Stimulated activated CD4-positive, alpha-beta T cell treated with anti-CD3 and anti-CD28 coated beads, Interleukin-2, amount 100 ng/mL, for 48 hours (primary cell): ENCODE measurements around the gene PRDM12.

Source experiments
- DNase-seq, 2 donors: peaks; one replicate each; pipeline ENCODE4 v3.0.0-alpha.2; 2020

PRDM12 gene

GRCh38 chr9:130664251-130665028 lies at the start of gene PRDM12:
PRDM12 (plus strand) TSS chr9:130664594; CDS start chr9:130664654, 60 bp downstream.
- no peak for DNase-seq

- DNase-seq: no peak
Measured at GRCh38 chr9:130616451-130616850, 47.9 kb upstream of the PRDM12 start.

DNA sequence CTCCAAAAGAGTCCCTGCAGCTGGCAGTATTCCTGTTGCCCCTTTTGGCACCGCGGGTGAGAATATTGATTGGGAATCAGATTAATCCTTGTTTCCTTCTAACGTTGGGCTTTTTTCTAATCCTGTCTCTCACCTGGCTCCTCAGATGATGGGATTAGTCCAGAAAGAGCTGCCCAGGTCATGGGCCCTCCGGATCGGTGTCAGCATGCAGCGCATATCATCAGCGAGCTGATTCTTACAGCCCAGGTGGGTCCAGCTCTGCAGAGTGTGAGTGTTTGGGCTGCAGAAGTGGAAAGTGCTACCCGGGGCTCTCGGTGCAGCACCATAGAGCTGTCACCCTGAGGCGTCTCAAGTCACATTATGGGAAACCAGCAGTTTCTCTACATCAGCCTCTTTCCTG lies 40.9 kb upstream of the PRDM12 start:
- no peak for DNase-seq

- no peak for DNase-seq
Measured at GRCh38 chr9:130624154-130624553, 40.2 kb upstream of the PRDM12 start.

- no peak for DNase-seq
Measured at GRCh38 chr9:130626249-130626996, 38.0 kb upstream of the PRDM12 start.

GRCh38 chr9:130627051-130627450 lies 37.3 kb upstream of the PRDM12 start:
- no peak for DNase-seq

- DNase-seq: no peak
Measured at GRCh38 chr9:130627896-130628792, 36.2 kb upstream of the PRDM12 start.

DNA sequence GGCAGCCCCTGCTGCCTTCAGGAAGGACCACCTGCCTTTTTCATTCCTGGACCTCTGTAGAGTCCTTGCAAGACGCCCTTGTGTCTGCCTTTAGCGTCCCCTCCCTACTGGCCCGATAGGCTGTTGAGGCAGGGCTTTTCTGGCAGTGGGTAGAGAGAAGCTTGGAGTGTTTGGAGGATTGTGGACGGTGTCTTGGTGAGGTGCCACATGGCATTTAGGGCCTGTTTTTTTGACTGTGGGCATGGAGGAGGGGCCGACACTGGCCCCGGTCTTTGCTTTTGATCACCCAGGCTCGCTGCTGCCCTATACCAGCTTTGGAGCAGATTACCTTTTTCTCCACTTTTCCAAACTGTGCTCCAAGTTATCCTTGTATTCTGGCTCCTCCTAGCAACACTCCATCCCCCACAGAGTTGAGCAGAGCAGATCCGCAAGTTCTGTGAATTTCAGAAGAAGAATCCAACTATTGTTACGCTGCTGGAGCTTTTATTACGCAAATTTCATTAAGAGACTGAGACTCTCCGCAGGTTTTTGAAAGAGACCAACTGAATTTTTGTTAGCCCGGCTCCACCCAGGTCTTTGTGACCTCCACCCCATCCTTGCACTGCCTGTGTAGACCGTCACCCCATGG lies 34.8 kb upstream of the PRDM12 start:
- no peak for DNase-seq

DNA sequence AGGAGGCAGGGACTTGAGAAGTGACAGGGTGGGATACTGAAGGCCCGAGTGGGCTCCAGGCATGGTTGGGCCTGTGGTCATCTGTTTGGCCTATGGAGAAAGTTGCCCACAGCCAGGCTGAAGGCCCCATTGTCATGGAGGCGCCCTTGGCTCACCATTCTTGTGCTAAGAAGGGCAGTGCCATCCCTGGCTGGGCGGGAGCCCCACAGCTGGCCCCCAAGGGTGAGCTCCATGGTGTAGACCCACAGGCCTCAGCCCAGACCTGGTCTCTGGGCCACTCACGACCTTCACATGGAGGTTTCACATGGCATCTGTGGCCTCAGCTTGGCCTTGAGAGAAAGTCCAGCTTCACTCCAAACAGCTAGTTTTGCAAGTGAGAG lies 34.3 kb upstream of the PRDM12 start:
- no peak for DNase-seq

- no peak for DNase-seq
Measured at GRCh38 chr9:130630506-130631330, 33.7 kb upstream of the PRDM12 start.

DNA sequence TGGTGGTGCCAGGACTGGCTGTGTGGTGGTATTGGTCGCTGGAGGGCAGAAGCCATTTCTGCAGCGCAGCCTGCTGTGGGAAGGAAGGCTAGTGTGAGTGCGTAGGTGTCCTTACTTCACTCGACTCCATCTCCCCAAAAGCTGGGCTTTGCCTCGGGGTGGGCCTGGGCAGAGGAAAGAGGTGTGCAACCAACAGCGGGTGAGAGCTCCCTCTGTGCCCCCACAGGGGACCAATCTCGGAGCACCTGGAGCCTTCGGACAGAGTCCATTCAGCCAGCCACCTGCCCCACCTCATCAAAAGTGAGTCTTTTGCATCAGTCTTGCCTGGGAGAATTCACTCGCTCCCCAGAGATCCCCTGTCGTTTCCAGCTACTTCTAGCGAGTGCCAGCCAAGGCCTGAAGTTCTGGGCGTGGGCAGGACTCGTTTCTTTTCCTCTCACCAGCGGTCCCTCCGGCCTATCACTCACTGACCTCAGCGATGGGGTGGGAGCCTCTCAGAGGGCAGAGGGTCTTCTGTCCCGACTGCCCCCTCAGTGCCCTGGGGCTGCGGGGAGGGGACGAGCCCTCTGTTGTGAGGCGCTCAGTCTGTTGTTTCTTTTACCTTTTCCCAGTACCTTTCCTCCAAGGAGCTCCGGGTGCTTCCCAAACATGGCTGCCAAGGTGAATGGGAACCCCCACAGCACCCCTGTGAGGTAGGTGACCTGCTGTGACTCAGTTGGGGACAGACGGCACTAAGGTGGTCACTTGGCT lies 32.9 kb upstream of the PRDM12 start:
- no peak for DNase-seq

- DNase-seq: no peak
Measured at GRCh38 chr9:130632081-130632710, 32.2 kb upstream of the PRDM12 start.

DNA sequence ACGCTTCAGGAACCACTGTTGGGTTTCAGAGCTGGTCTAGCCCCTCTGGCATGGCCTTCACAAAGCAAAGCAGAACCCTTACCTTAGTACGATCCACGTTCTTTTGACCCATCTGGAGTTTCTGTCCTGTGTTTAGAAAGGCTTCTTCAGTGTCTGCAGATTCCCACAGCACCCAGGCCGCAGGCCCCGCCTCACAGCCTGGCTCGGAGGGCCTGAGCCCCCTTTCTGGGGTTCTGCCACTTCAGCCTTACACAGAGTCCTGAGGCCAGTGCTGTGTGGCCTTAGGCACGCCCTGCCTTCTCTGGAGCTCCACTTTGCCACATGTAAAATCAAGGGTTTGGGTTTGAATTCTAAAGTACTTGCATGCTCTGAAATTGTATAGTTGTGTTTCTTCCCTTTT lies 31.6 kb upstream of the PRDM12 start:
- DNase-seq: no peak

DNA sequence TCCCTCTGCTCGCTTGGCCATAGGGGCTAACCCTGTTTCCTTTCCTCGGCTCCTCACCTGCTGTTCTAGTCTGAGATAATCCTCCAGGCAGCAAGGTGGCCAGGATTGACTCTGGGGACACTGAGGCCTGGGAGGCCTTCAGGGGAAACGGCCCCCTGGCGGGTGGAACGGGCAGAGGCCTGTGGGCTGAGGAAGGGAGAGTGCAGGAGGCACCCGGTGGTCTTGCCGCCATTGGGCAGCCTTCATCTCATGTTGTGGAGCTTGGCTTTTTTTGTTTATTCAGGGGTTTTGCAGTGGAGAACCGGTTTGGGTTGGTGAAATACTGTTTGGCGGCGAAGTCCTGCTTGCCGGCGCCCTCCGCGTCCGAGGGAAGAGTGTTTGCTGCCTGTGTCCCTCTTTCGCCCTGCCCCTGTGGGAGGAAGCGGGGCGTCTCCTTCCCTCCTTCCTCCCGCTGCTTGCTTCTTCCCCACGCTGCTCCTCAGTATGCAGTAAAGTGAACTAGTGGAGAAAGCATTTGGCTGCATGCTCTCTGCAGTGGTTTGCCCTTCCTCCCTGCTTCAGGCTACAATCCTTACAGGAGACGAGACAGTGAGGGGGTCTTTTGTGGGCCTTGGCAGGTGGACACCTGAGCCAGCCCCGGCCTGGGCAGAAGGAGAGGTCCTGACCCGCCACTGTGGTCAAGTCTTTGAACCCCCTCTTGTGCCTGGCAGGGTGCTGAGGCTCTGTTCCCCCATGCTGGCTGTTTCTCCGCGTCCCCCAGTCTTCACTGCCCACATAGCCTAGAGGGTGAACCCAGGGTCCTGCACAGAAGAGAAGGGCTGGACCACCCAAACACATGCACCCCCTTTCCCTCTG lies 30.8 kb upstream of the PRDM12 start:
- DNase-seq: no peak

- DNase-seq: no peak
Measured at GRCh38 chr9:130634191-130634768, 30.1 kb upstream of the PRDM12 start.

GRCh38 chr9:130634801-130635200 lies 29.6 kb upstream of the PRDM12 start:
- no peak for DNase-seq

- no peak for DNase-seq
Measured at GRCh38 chr9:130635306-130635705, 29.1 kb upstream of the PRDM12 start.

DNA sequence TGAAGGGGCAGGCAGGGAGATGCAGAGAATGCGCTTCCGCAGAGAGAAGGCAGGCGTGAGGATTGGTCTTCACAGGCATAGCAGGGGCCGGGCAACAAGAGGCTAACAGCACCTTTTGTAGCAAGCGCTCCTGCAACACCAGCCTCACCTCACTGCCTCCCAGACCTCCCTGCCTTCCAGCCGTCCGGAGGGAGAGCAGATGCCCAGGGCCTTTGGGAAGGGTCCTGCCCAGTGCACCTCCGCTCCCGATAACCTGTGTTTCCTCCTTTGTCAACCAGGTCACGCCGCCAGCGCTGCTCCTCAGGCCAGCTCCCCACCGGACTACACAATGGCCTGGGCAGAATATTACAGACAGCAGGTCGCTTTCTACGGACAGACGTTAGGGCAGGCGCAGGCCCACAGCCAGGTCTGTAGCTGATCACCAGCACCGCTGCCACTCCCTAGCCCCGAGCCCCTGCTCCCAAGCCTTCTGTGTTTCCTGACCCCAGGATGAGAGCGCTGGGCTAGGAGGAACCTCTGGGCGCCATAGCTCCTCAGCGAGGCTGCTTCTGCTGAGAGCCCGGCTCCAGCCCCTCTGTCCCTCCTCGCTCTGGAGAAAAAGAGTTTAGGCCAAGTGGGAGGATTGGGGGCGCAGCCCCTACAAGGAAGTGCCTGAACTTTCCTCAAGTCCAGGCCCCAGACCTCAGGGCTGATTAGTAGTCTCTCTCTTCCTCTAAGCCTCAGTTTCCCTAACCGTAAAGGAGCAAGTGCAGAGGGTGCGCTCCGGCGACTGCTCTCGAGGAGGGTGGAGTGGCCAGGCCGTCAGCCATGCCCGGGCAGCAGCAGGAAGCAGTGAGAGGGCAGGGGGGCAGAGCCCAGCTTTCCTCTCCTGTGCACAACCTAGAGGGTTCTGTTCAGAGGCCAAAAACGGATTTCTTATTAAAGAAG lies 28.4 kb upstream of the PRDM12 start:
- DNase-seq: no peak
